Measurements from ENCODE around the gene SATB1. TPM values are rescaled to one million over a fixed set of nuclear protein-coding genes. Genes with fewer than 3 reads are reported as not detected.

Gene SATB1
- total RNA-seq, 1 donor: 23.3 TPM

DNA sequence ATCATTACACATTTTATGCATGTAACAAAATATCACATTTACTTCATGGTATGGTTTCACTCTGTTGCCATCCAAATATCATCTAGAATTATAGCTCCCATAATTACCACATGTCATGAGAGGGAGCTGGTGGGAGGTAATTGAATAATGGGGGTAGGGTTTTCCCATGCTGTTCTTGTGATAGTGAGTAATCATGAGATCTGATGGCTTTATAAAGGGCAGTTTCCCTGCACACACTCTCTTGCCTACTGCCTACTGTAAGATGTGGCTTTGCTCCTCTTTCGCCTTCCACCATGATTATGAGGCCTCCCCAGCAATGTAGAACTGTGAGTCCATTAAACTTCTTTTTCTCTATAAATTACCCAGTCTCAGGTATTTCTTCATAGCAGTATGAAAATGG is 123.4 kb downstream of the SATB1 start:
- TF ChIP-seq CTCF (IDR thresholded peaks at IDR 0.05; ENCODE audit: insufficient read depth, low read length): no peak
- DNase-seq (ENCODE audit: low read depth): no peak
- no peak overlapping the region for H3K4me3 ChIP-seq (ENCODE audit: low read depth, low read length)

- DNase-seq (ENCODE audit: low read depth): no peak
- no peak for TF ChIP-seq CTCF (IDR thresholded peaks at IDR 0.05; ENCODE audit: insufficient read depth, low read length)
These were observed 124.2 kb downstream of the SATB1 start for GRCh38 chr3:18300916-18301315.

GRCh38 chr3:18297126-18297525 is 128.0 kb downstream of the SATB1 start:
- TF ChIP-seq CTCF (IDR thresholded peaks at IDR 0.05; ENCODE audit: insufficient read depth, low read length): no peak
- no peak overlapping the region for H3K4me3 ChIP-seq (ENCODE audit: low read depth, low read length)
- no peak for DNase-seq (ENCODE audit: low read depth)

More at GRCh38 chr3:18300916-18301315, 124.2 kb downstream of the SATB1 start:
- H3K4me3 ChIP-seq (ENCODE audit: low read depth, low read length): no peak overlapping the region
